Tibial artery (tissue), 4 donors: ENCODE data around the gene PAFAH2.
A peak's percentile ranks its signal among the peaks of the same experiment; 100 is the strongest.

Experiments
- DNase-seq, 2 donors: peaks; one replicate each; pipeline ENCODE4 v3.0.0-alpha.2; 2019
- H3K27ac ChIP-seq, 2 donors: fragments of 200-600 bp; sonication (generic) in 1 of 2; 1 replicate in 1 of 2; 2 replicates in 1 of 2; pipeline ENCODE4 v1.5.1; 2018 to 2019; ENCODE audit warnings: mild to moderate bottlenecking in 1 of 2
- H3K27me3 ChIP-seq, 2 donors: fragments of 200-600 bp; sonication (generic) in 1 of 2; one replicate each; pipeline versions ENCODE4 v1.5.1 to v1.6.0; 2016 to 2019
- H3K36me3 ChIP-seq, 3 donors: fragments of 200-600 bp; sonication (generic) in 2 of 3; one replicate each; pipeline ENCODE4 v1.5.1; 2016 to 2019; ENCODE audit warnings: mild to moderate bottlenecking in 2 of 3
- H3K4me1 ChIP-seq, 4 donors: fragments of 200-600 bp; sonication (generic) in 2 of 4; 1 replicate in 3 of 4; 2 replicates in 1 of 4; pipeline ENCODE4 v1.5.1; 2016 to 2019
- H3K4me3 ChIP-seq, 2 donors: fragments of 200-600 bp; sonication (generic) in 1 of 2; 1 replicate in 1 of 2; 2 replicates in 1 of 2; pipeline ENCODE4 v1.5.1; 2018 to 2019; ENCODE audit warnings: mild to moderate bottlenecking in 2 of 2
- H3K9me3 ChIP-seq, 3 donors: fragments of 200-600 bp; sonication (generic) in 1 of 3; one replicate each; pipeline ENCODE4 v1.5.1; 2016 to 2019
- intact Hi-C: fragments of 100-400 bp; cut with DNase I; formaldehyde crosslinking; loops from one replicate; pipeline ENCODE4 v1.15.0; 2023; ENCODE audit warnings: low total_unique reads
- TF ChIP-seq, protein P1 (sequence below), 2 experiments: fragments of 200-600 bp in 1 of 2; fragments of 450-650 bp in 1 of 2; IDR thresholded peaks; one replicate each; pipeline ENCODE4 v1.5.1; 2017 to 2019; ENCODE audit warnings: antibody characterized with exemption in 2 of 2, mild to moderate bottlenecking in 1 of 2, moderate library complexity in 1 of 2

Gene PAFAH2

DNA sequence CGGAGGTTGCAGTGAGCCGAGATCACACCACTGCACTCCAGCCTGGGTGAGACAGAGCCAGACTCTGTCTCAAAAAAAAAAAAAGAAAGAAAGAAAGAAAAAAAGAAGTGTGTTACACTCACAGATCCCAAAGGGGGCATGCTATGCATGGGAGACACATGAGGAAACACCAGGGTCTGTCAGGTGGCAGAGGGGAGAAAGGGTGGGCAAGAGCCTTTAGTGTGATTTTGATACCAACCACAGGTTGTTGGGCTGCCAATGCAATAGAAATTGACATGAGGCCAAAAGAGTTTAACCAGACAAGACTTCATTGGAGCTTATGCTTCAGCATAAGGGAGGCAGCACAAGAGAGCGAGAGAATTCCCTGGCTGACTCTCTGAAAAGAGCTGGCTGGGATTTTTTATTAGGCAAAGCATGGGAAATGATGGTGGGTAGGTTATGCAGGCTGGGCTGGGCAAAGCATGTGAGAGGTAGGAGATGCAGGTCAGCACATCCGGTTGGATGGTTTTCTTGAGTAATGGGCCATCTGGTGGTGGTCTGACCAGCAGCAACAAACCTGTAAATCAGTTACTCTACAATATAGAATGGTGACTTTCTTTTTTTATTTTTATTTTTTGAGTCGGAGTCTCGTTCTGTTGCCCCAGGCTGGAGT, 12.1 kb upstream of the PAFAH2 start:
- DNase-seq = no peak
- no peaks in the 10 kb centered on the region for H3K36me3 ChIP-seq
- TF ChIP-seq, protein P1, sequence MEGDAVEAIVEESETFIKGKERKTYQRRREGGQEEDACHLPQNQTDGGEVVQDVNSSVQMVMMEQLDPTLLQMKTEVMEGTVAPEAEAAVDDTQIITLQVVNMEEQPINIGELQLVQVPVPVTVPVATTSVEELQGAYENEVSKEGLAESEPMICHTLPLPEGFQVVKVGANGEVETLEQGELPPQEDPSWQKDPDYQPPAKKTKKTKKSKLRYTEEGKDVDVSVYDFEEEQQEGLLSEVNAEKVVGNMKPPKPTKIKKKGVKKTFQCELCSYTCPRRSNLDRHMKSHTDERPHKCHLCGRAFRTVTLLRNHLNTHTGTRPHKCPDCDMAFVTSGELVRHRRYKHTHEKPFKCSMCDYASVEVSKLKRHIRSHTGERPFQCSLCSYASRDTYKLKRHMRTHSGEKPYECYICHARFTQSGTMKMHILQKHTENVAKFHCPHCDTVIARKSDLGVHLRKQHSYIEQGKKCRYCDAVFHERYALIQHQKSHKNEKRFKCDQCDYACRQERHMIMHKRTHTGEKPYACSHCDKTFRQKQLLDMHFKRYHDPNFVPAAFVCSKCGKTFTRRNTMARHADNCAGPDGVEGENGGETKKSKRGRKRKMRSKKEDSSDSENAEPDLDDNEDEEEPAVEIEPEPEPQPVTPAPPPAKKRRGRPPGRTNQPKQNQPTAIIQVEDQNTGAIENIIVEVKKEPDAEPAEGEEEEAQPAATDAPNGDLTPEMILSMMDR (IDR thresholded peaks at IDR 0.05) = no peak
- no peak overlapping the region for H3K27ac ChIP-seq
- H3K9me3 ChIP-seq = no peaks in the 10 kb centered on the region
- intact Hi-C loops = no loop called here
- peaks cover 0 to 11% (median 1%) of the 10 kb centered on the region in 4 donors for H3K4me1 ChIP-seq
- H3K27me3 ChIP-seq = peaks cover 0 to 18% of the 10 kb centered on the region in 2 donors
- H3K4me3 ChIP-seq = no peak overlapping the region

DNA sequence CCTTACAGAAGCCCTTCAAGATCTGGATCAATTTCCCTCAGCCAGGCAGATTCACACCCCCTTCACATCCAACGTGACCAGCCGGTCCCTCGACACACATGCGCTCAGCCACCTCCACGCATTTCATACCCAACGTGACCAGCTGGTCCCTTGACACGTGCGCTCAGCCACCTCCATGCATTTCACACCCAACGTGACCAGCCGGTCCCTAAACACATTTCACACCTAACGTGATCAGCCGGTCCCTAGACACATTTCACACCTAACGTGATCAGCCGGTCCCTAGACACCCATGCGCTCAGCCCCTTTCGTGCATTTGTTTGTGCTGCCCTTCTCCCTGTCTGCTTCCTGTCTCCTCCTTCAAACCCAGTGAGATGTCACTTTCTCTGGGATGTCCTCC, 8.8 kb upstream of the PAFAH2 start:
- Histone ChIP-seq H3K27ac (no peak overlapping the region), H3K9me3 (no peaks in the 10 kb centered on the region), H3K4me3 (no peak overlapping the region), H3K4me1 (peaks cover 0 to 12% (median 1%) of the 10 kb centered on the region in 4 donors), H3K36me3 (no peaks in the 10 kb centered on the region), H3K27me3 (peaks cover 0 to 20% of the 10 kb centered on the region in 2 donors)
- TF ChIP-seq, protein P1 (IDR thresholded peaks at IDR 0.05) = no peak
- intact Hi-C loops = no loop called here
- DNase-seq = no peak

DNA sequence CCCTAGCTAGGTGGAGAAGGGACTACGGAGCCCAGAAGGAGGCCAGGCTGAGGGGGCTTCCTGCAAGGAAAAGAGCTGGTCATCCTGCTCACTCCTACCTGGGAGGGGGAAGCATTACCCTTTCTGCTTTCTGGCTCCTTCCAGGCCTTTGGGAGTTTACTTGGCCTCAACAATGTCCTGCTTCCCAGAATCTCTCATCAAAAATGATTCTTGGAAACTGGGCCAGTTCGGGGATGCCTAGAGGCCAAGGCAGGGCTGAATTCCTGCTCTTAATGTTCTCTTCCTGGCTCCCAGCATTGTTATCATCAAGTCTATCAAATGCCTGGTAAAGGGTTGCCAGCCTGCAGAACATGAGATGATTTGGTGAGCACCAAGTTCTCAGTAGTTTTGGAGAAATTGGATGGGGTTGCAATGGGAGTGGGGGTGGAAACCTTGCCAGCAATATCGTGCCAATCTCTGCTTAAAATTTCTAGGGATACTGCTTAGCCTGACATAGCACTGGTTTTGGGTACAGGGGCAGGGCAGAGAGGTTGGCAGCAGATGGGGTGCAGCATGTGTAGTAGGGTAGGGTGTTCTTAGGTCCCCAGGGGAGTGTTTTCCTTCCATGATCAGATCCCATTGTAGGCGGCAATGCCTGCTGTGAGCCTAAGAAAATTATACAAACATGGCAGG, 7.7 kb upstream of the PAFAH2 start:
- no peak overlapping the region for H3K27ac ChIP-seq
- no peaks in the 10 kb centered on the region for H3K36me3 ChIP-seq
- peaks cover 0 to 12% (median 1%) of the 10 kb centered on the region in 4 donors for H3K4me1 ChIP-seq
- TF ChIP-seq, protein P1 (IDR thresholded peaks at IDR 0.05) = no peak
- no peak overlapping the region for H3K4me3 ChIP-seq
- H3K9me3 ChIP-seq = no peaks in the 10 kb centered on the region
- intact Hi-C loops = no loop called here
- H3K27me3 ChIP-seq = peaks cover 0 to 20% of the 10 kb centered on the region in 2 donors
- DNase-seq = no peak

DNA sequence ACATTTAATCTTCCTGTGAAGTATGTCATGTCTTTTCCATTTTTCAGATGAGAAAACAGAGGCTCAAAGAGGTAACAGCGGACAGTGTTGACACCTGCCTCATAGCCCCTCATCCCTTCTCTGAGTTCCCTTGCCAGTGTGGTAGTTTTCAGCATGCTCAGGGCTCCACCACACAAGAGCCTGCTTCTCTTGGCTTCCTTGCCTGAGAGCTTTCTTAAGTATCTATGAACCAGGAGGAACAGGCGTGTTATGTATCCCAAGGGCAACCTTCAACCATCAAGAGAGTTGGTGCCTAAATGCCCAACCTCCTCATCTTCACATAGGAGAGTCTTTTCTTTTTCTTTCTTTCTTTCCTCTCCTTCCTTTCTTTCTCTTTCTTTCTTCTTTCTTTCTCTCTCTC, 5.9 kb upstream of the PAFAH2 start:
- no peaks in the 10 kb centered on the region for H3K36me3 ChIP-seq
- no peaks in the 10 kb centered on the region for H3K9me3 ChIP-seq
- no peak overlapping the region for H3K27ac ChIP-seq
- H3K4me3 ChIP-seq = no peak overlapping the region
- H3K4me1 ChIP-seq = peaks cover 0 to 14% (median 1%) of the 10 kb centered on the region in 4 donors
- TF ChIP-seq, protein P1 (IDR thresholded peaks at IDR 0.05) = no peak
- intact Hi-C loops = no loop called here
- H3K27me3 ChIP-seq = peaks cover 0 to 20% of the 10 kb centered on the region in 2 donors
- no peak for DNase-seq

DNA sequence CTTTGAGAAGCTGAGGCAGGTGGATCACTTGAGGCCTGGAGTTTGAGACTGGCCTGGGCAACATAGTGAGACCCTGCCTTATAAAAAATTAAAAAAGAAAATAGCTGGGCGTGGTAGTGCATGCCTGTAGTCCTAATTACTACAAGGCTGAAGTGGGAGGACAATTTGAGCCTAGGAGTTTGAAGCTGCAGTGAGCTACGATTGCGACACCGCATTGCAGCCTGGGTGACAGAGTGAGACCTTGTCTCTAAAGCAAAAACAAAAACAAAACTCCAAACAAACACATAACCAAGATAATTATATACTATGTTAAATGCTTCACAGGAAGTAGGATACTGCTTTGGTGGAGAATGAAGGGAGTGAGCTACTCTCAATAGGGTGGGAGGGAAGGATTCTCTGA, 5.4 kb upstream of the PAFAH2 start:
- Histone ChIP-seq H3K27me3 (peaks cover 0 to 20% of the 10 kb centered on the region in 2 donors), H3K27ac (no peak overlapping the region), H3K4me3 (no peak overlapping the region), H3K9me3 (no peaks in the 10 kb centered on the region), H3K36me3 (no peaks in the 10 kb centered on the region), H3K4me1 (peaks cover 0 to 18% (median 4%) of the 10 kb centered on the region in 4 donors)
- TF ChIP-seq, protein P1 (IDR thresholded peaks at IDR 0.05) = no peak
- peak in 1 of 2 donors; percentile 1 for DNase-seq
- intact Hi-C loops = no loop called here
